B cell (primary cell): Measurements from ENCODE around the gene TWSG1. TPM values are rescaled to one million over a fixed set of nuclear protein-coding genes. Genes with fewer than 3 reads are reported as not detected.

Source experiments
- ATAC-seq: fragments of 200-7000 bp; cut with Tn5 transposase; one replicate; pipeline ENCODE4 v1.10.0; 2021; ENCODE audit warnings: low read depth, mild to moderate bottlenecking, moderate number of reproducible peaks, moderate library complexity
- CTCF ChIA-PET: fragments of 350-600 bp; sonication (Branson Sonifier 250); formaldehyde crosslinking; loops from one replicate; lab custom pipeline; 2021; ENCODE audit warnings: antibody characterized with exemption, inconsistent platforms; lab: Charles Lee
- POLR2A ChIA-PET: fragments of 350-600 bp; sonication (Branson Sonifier 250); formaldehyde crosslinking; loops from one replicate; lab custom pipeline; 2021; ENCODE audit warnings: antibody characterized with exemption; lab: Charles Lee
- DNase-seq: peaks from one replicate; pipeline ENCODE4 v3.0.0; 2013
- H2AFZ ChIP-seq: 2 replicates; pipeline ENCODE4 v1.6.1; 2012; ENCODE audit warnings: mild to moderate bottlenecking, low read depth, low read length; ENCODE audit not compliant: insufficient read depth, poor library complexity, severe bottlenecking
- H3K27ac ChIP-seq, 2 donors: 1 replicate in 1 of 2; 2 replicates in 1 of 2; pipeline ENCODE4 v1.5.1; 2012 to 2013; ENCODE audit warnings: low read length in 2 of 2, mild to moderate bottlenecking in 2 of 2, moderate library complexity in 1 of 2
- H3K27me3 ChIP-seq, 4 experiments: fragments of 200-600 bp in 1 of 4; sonication (generic) in 1 of 4; replicated peaks in 1 of 4; 1 replicate in 2 of 4; 2 replicates in 2 of 4; pipeline versions ENCODE4 v1.6.1 to v1.7.0; 2013 to 2016; ENCODE audit warnings: low read length in 3 of 4, mild to moderate bottlenecking in 2 of 4, mixed read lengths in 1 of 4, moderate library complexity in 1 of 4; ENCODE audit not compliant: insufficient read depth in 4 of 4, control insufficient read depth in 3 of 4; ENCODE audit errors: control extremely low read depth in 1 of 4
- H3K36me3 ChIP-seq, 2 experiments: replicated peaks in 1 of 2; 1 replicate in 1 of 2; 2 replicates in 1 of 2; pipeline versions ENCODE4 v1.6.1 to v1.7.1; 2013; ENCODE audit warnings: low read length in 1 of 2; ENCODE audit not compliant: insufficient read depth in 2 of 2, control insufficient read depth in 1 of 2; ENCODE audit errors: control extremely low read depth in 1 of 2, extremely low read depth in 1 of 2
- H3K4me1 ChIP-seq, 2 donors: fragments of 200-600 bp in 1 of 2; sonication (generic) in 1 of 2; 1 replicate in 1 of 2; 2 replicates in 1 of 2; pipeline versions ENCODE4 v1.5.1 to v1.6.1; 2013 to 2017; ENCODE audit warnings: low read length in 2 of 2; ENCODE audit not compliant: control insufficient read depth in 2 of 2, insufficient read depth in 2 of 2
- H3K4me2 ChIP-seq: replicated peaks from 2 replicates; pipeline ENCODE3; 2012; ENCODE audit warnings: mild to moderate bottlenecking, low read depth, low read length; ENCODE audit not compliant: poor library complexity, severe bottlenecking
- H3K4me3 ChIP-seq, 5 experiments: fragments of 200-600 bp in 1 of 5; sonication (generic) in 1 of 5; 1 replicate in 3 of 5; 2 replicates in 2 of 5; pipeline versions ENCODE4 v1.5.1 to v1.7.0; 2011 to 2016; ENCODE audit warnings: low read length in 4 of 5, mild to moderate bottlenecking in 4 of 5, low read depth in 2 of 5, control low read depth in 1 of 5, moderate library complexity in 1 of 5; ENCODE audit not compliant: insufficient read depth in 1 of 5; ENCODE audit errors: control extremely low read depth in 1 of 5, extremely low read depth in 1 of 5
- H3K79me2 ChIP-seq: fragments of 200-600 bp; sonication (generic); one replicate; pipeline ENCODE4 v1.6.0; 2016; ENCODE audit warnings: low read length; ENCODE audit not compliant: control insufficient read depth, insufficient read depth
- H3K9ac ChIP-seq: fragments of 200-600 bp; sonication (generic); 2 replicates; pipeline ENCODE4 v1.6.1; 2017; ENCODE audit warnings: mild to moderate bottlenecking, low read length, moderate library complexity
- H3K9me3 ChIP-seq, 3 donors: one replicate each; pipeline versions ENCODE4 v1.6.1 to v1.7.1; 2013; ENCODE audit warnings: low read length in 2 of 3; ENCODE audit not compliant: control insufficient read depth in 2 of 3, insufficient read depth in 1 of 3; ENCODE audit errors: control extremely low read depth in 1 of 3
- H4K20me1 ChIP-seq: 2 replicates; pipeline ENCODE4 v1.6.0; 2012; ENCODE audit warnings: mild to moderate bottlenecking, low read length; ENCODE audit not compliant: insufficient read depth, control insufficient read depth, poor library complexity, severe bottlenecking
- H3K27ac Mint-ChIP-seq: one replicate; pipeline ENCODE4 v1.8.0; 2021; ENCODE audit warnings: mixed read lengths
- H3K27me3 Mint-ChIP-seq: one replicate; pipeline ENCODE4 v1.8.0; 2021; ENCODE audit warnings: mixed read lengths
- H3K4me1 Mint-ChIP-seq: one replicate; pipeline ENCODE4 v1.8.0; 2021; ENCODE audit warnings: mixed read lengths
- H3K4me3 Mint-ChIP-seq: one replicate; pipeline ENCODE4 v1.8.0; 2021; ENCODE audit warnings: mixed read lengths
- H3K9me3 Mint-ChIP-seq: one replicate; pipeline ENCODE4 v1.8.0; 2022; ENCODE audit warnings: mixed read lengths; ENCODE audit not compliant: insufficient read depth
- EZH2 ChIP-seq: IDR thresholded peaks from 2 replicates; pipeline ENCODE4 v1.6.1; 2012; ENCODE audit warnings: borderline replicate concordance, low read depth, mild to moderate bottlenecking, moderate library complexity, low read length; ENCODE audit not compliant: insufficient read depth, poor library complexity, severe bottlenecking
- WGBS: methylation state at CpG from one replicate; pipeline ENCODE4 v1.1.5; 2013; ENCODE audit warnings: missing lambda C conversion rate; ENCODE audit not compliant: insufficient coverage; 5-methylcytosine and 5-hydroxymethylcytosine counted together
- intact Hi-C: fragments of 100-400 bp; cut with micrococcal nuclease; formaldehyde crosslinking; loops from one replicate; pipeline ENCODE4 v1.10.0; 2022
- polyA plus RNA-seq: library from polyadenylated mRNA; depleted of rRNA; stranded (reverse); fragments of >200 nt; gene quantifications from 2 replicates; pipeline ENCODE4 v1.2.3, GENCODE V29; 2012
- total RNA-seq, 2 donors: library from RNA; stranded (reverse); fragments of 120-200 nt in 1 of 2; gene quantifications; 1 replicate in 1 of 2; 2 replicates in 1 of 2; pipeline versions ENCODE4 v1.2.3 to v1.2.4, GENCODE V29; 2013 to 2022
- TF ChIP-seq, protein P1 (sequence below): fragments of 200-600 bp; IDR thresholded peaks from one replicate; pipeline ENCODE4 v1.8.0; 2022; ENCODE audit warnings: antibody characterized with exemption, mild to moderate bottlenecking

TWSG1 gene
- total and polyA plus RNA-seq, 2 donors (not counting 1 experiment from before 2014, with no cell fraction given), result 1.1 to 6.3 TPM

GRCh38 chr18:9426753-9427152 is 92.2 kb downstream of the TWSG1 start:
- H3K4me3 Mint-ChIP-seq, result no peak overlapping the region

DNA sequence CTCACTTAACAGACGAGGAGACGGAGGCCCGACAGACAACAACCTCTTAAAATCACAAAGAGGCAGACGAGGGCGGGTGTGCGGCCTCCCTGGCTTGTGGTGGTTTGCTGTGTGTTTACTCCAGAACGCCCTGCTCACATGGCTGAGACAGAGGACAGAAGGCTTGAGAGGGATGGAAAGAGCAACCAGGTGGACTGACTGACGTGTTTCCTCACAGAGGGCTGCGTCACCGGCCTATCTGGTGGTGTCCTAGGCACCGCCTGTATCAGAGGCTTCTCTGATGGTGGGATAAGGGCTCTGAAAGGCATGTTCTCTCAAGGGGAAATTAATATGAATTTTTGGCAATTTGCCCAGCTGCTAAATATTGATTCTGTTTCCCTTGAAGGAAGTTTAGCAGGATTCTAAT is 93.7 kb downstream of the TWSG1 start:
- POLR2A ChIA-PET, result no interaction called here
- H2AFZ ChIP-seq, result no peak overlapping the region

More at GRCh38 chr18:9426753-9427152, 92.2 kb downstream of the TWSG1 start:
- Histone ChIP-seq H4K20me1 (no peaks in the 10 kb centered on the region), H3K79me2 (no peaks in the 10 kb centered on the region), H3K27ac (no peak overlapping the region), H3K4me1 (no peaks in the 10 kb centered on the region), H3K4me3 (no peak overlapping the region), H3K27me3 (no peaks in the 10 kb centered on the region), H3K9ac (no peak overlapping the region), H2AFZ (no peak overlapping the region), H3K36me3 (no peaks in the 10 kb centered on the region), H3K9me3 (peaks cover 2 to 13% (median 4%) of the 10 kb centered on the region in 3 donors), H3K4me2 (no peak overlapping the region)
- TF ChIP-seq EZH2, result no peak
- TF ChIP-seq, protein P1, sequence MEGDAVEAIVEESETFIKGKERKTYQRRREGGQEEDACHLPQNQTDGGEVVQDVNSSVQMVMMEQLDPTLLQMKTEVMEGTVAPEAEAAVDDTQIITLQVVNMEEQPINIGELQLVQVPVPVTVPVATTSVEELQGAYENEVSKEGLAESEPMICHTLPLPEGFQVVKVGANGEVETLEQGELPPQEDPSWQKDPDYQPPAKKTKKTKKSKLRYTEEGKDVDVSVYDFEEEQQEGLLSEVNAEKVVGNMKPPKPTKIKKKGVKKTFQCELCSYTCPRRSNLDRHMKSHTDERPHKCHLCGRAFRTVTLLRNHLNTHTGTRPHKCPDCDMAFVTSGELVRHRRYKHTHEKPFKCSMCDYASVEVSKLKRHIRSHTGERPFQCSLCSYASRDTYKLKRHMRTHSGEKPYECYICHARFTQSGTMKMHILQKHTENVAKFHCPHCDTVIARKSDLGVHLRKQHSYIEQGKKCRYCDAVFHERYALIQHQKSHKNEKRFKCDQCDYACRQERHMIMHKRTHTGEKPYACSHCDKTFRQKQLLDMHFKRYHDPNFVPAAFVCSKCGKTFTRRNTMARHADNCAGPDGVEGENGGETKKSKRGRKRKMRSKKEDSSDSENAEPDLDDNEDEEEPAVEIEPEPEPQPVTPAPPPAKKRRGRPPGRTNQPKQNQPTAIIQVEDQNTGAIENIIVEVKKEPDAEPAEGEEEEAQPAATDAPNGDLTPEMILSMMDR, result no peak
- POLR2A ChIA-PET, result no interaction called here
- Mint-ChIP-seq H3K4me1 (no peaks in the 10 kb centered on the region), H3K27me3 (no peaks in the 10 kb centered on the region), H3K9me3 (no peaks in the 10 kb centered on the region), H3K27ac (no peak overlapping the region)
- DNase-seq (no peak), ATAC-seq (no peak)
- WGBS, result 98% methylated on average over 5 of the region's 7 CpGs
- CTCF ChIA-PET, result no interaction called here
- intact Hi-C loops, result no loop called here

More for the DNA sequence above, 93.7 kb downstream of the TWSG1 start:
- TF ChIP-seq EZH2, result no peak
- TF ChIP-seq, protein P1, result no peak
- H3K4me1 ChIP-seq, result peaks cover 0 to 2% of the 10 kb centered on the region in 2 donors
- 100% methylated on average over 4 of the region's 11 CpGs for WGBS
- ATAC-seq, result no peak
- no peak overlapping the region for H3K27ac ChIP-seq
- no peak overlapping the region for H3K4me3 ChIP-seq
- Mint-ChIP-seq H3K27ac (no peak overlapping the region), H3K4me1 (peaks cover 1% of the 10 kb centered on the region), H3K27me3 (no peaks in the 10 kb centered on the region), H3K9me3 (no peaks in the 10 kb centered on the region), H3K4me3 (no peak overlapping the region)
- H3K9ac ChIP-seq, result no peak overlapping the region
- CTCF ChIA-PET, result no interaction called here
- DNase-seq, result no peak
- H3K36me3 ChIP-seq, result no peaks in the 10 kb centered on the region
- intact Hi-C loops, result no loop called here
- H3K9me3 ChIP-seq, result peaks cover 2 to 13% (median 8%) of the 10 kb centered on the region in 3 donors
- H3K4me2 ChIP-seq, result no peak overlapping the region
- H3K27me3 ChIP-seq, result no peaks in the 10 kb centered on the region
- no peaks in the 10 kb centered on the region for H4K20me1 ChIP-seq
- no peaks in the 10 kb centered on the region for H3K79me2 ChIP-seq
